Upper lobe of left lung (tissue), 6 donors: ENCODE results near the gene HAUS3. TPM values are rescaled to one million over a fixed set of nuclear protein-coding genes. Genes with fewer than 3 reads are reported as not detected.

Source experiments
- ATAC-seq, 2 donors: fragments of 200-7000 bp; cut with Tn5 transposase; one replicate each; pipeline ENCODE4 v1.9.1; 2022; ENCODE audit warnings: mild to moderate bottlenecking in 2 of 2, moderate library complexity in 2 of 2; ENCODE audit not compliant: low FRiP score in 2 of 2
- DNase-seq, 2 donors: peaks; one replicate each; pipeline ENCODE4 v3.0.0-alpha.2; 2019 to 2020
- H3K27ac ChIP-seq, 4 donors: fragments of 200-600 bp; sonication (generic); one replicate each; pipeline ENCODE4 v1.5.1; 2016 to 2019
- H3K27me3 ChIP-seq, 4 donors: fragments of 200-600 bp; sonication (generic); one replicate each; pipeline ENCODE4 v1.5.1; 2017 to 2019
- H3K36me3 ChIP-seq, 4 donors: fragments of 200-600 bp; sonication (generic); one replicate each; pipeline ENCODE4 v1.5.1; 2016 to 2019
- H3K4me1 ChIP-seq, 4 donors: fragments of 200-600 bp; sonication (generic); one replicate each; pipeline ENCODE4 v1.5.1; 2018 to 2019
- H3K4me3 ChIP-seq, 4 donors: fragments of 200-600 bp; sonication (generic); one replicate each; pipeline ENCODE4 v1.5.1; 2017 to 2019; ENCODE audit warnings: mild to moderate bottlenecking in 2 of 4, moderate library complexity in 1 of 4
- H3K9me3 ChIP-seq, 4 donors: fragments of 200-600 bp; sonication (generic); one replicate each; pipeline ENCODE4 v1.5.1; 2018 to 2019
- CTCF ChIP-seq, 6 experiments: fragments of 450-650 bp in 4 of 6; fragments of 200-600 bp in 2 of 6; sonication (generic) in 2 of 6; IDR thresholded peaks; one replicate each; pipeline ENCODE4 v1.5.1; 2016 to 2019; ENCODE audit warnings: antibody characterized with exemption in 6 of 6
- EP300 ChIP-seq, 4 donors: sonication (generic); formaldehyde crosslinking; IDR thresholded peaks; one replicate each; pipeline ENCODE4 v1.5.1; 2017; ENCODE audit warnings: antibody characterized with exemption in 4 of 4, control low read depth in 2 of 4
- POLR2A ChIP-seq, 4 donors: fragments of 450-650 bp; IDR thresholded peaks; one replicate each; pipeline ENCODE4 v1.5.1; 2016 to 2017; ENCODE audit warnings: antibody characterized with exemption in 4 of 4, mild to moderate bottlenecking in 2 of 4
- POLR2AphosphoS5 ChIP-seq, 2 donors: sonication (generic); formaldehyde crosslinking; IDR thresholded peaks; one replicate each; pipeline ENCODE4 v1.5.1; 2017; ENCODE audit warnings: antibody characterized with exemption in 2 of 2
- WGBS, 2 donors: methylation state at CpG; one replicate each; pipeline ENCODE4 v1.1.5; 2017 to 2018; 5-methylcytosine and 5-hydroxymethylcytosine counted together
- total RNA-seq, 6 donors: library from RNA; depleted of rRNA in 4 of 6; stranded (reverse); fragments of >200 nt in 4 of 6; gene quantifications; one replicate each; pipeline versions ENCODE4 v1.1.0 to v1.2.1, GENCODE V29; 2016 to 2021
- donor health status: DM: no; HTN: no; CAD: no; lungs with moderate emphysema.
- donor health status: DM: no; HTN: yes; CAD: no; lungs with severe emphysema.

The HAUS3 gene
- total RNA-seq, 6 donors from 2014 or later, result 8.2 to 21.0 (median 12.5) TPM

GRCh38 chr4:2257361-2258081, 15.6 kb upstream of the HAUS3 start:
- peaks cover 76 to 86% (median 79%) of the 10 kb centered on the region in 4 donors for H3K4me1 ChIP-seq
- WGBS, 2 donors, result 66 to 78% methylated on average over 10 to 14 of the region's 14 CpGs
- peak overlapping the region; percentile 92 to 98 (median 95) for H3K27ac ChIP-seq
- H3K36me3 ChIP-seq, result peaks cover 0 to 48% (median 37%) of the 10 kb centered on the region in 4 donors
- TF ChIP-seq CTCF (IDR thresholded peaks at IDR 0.05) (no peak), POLR2AphosphoS5 (IDR thresholded peaks at IDR 0.05) (no peak), POLR2A (IDR thresholded peaks at IDR 0.05) (no peak), EP300 (IDR thresholded peaks at IDR 0.05) (no peak)
- no peaks in the 10 kb centered on the region for H3K27me3 ChIP-seq
- DNase-seq (peak; percentile 20 to 76), ATAC-seq (no peak)
- peak overlapping the region in 1 of 4 donors; percentile 79 for H3K4me3 ChIP-seq
- no peaks in the 10 kb centered on the region for H3K9me3 ChIP-seq

GRCh38 chr4:2256781-2257191, 14.9 kb upstream of the HAUS3 start:
- H3K9me3 ChIP-seq, result no peaks in the 10 kb centered on the region
- 44 to 70% methylated on average over 5 to 11 of the region's 12 CpGs for WGBS, 2 donors

GRCh38 chr4:2256156-2256731, 14.3 kb upstream of the HAUS3 start:
- Histone ChIP-seq H3K27ac (peak overlapping the region; percentile 92 to 98 (median 95)), H3K4me1 (peaks cover 76 to 90% (median 79%) of the 10 kb centered on the region in 4 donors)
- peak; percentile 50 to 53 for DNase-seq

More at GRCh38 chr4:2256781-2257191, 14.9 kb upstream of the HAUS3 start:
- peak in 3 of 4 donors; percentile 84 to 99 (median 98) for TF ChIP-seq EP300 (IDR thresholded peaks at IDR 0.05)
- peak in 1 of 6 experiments; percentile 27 for TF ChIP-seq CTCF (IDR thresholded peaks at IDR 0.05)
- peak; percentile 91 to 94 for TF ChIP-seq POLR2AphosphoS5 (IDR thresholded peaks at IDR 0.05)
- TF ChIP-seq POLR2A (IDR thresholded peaks at IDR 0.05), result no peak
- DNase-seq (peak; percentile 60 to 82), ATAC-seq (peak in 1 of 2 donors; percentile 24)
- peak overlapping the region in 2 of 4 donors; percentile 21 to 28 for H3K4me3 ChIP-seq
- peaks cover 76 to 90% (median 79%) of the 10 kb centered on the region in 4 donors for H3K4me1 ChIP-seq
- peaks cover 0 to 55% (median 45%) of the 10 kb centered on the region in 4 donors for H3K36me3 ChIP-seq
- no peaks in the 10 kb centered on the region for H3K27me3 ChIP-seq
- H3K27ac ChIP-seq, result peak overlapping the region; percentile 92 to 98 (median 95)

GRCh38 chr4:2255501-2256155, 13.7 kb upstream of the HAUS3 start:
- Histone ChIP-seq H3K36me3 (peaks cover 6 to 66% (median 56%) of the 10 kb centered on the region in 4 donors), H3K27ac (peak overlapping the region; percentile 92 to 98 (median 95)), H3K4me1 (peaks cover 73 to 85% (median 76%) of the 10 kb centered on the region in 4 donors), H3K27me3 (no peaks in the 10 kb centered on the region), H3K9me3 (no peaks in the 10 kb centered on the region), H3K4me3 (peak overlapping the region in 2 of 4 donors; percentile 21 to 28)
- WGBS, 2 donors, result 0 to 33% methylated on average over 2 to 18 of the region's 18 CpGs
- TF ChIP-seq EP300 (IDR thresholded peaks at IDR 0.05) (no peak), POLR2A (IDR thresholded peaks at IDR 0.05) (peak in 1 of 4 donors; percentile 9)
- ATAC-seq, result no peak
- peak; percentile 26 to 76 for DNase-seq

More at GRCh38 chr4:2256156-2256731, 14.3 kb upstream of the HAUS3 start:
- peak in 1 of 2 donors; percentile 2 for ATAC-seq
- TF ChIP-seq POLR2A (IDR thresholded peaks at IDR 0.05) (peak in 1 of 4 donors; percentile 22), EP300 (IDR thresholded peaks at IDR 0.05) (no peak), POLR2AphosphoS5 (IDR thresholded peaks at IDR 0.05) (peak in 1 of 2 donors; percentile 52)
- 35% methylated on average over 8 of the region's 8 CpGs; no CpG with 5 or more reads in 1 of the 2 donors for WGBS, 2 donors
- H3K36me3 ChIP-seq, result peaks cover under 1 to 60% (median 50%) of the 10 kb centered on the region in 4 donors
- H3K4me3 ChIP-seq, result peak overlapping the region in 2 of 4 donors; percentile 21 to 28
- H3K27me3 ChIP-seq, result no peaks in the 10 kb centered on the region
- no peaks in the 10 kb centered on the region for H3K9me3 ChIP-seq

GRCh38 chr4:2254665-2255500, 13.0 kb upstream of the HAUS3 start:
- H3K4me3 ChIP-seq, result peak overlapping the region in 2 of 4 donors; percentile 21 to 28
- peak in 1 of 4 donors; percentile 70 for TF ChIP-seq EP300 (IDR thresholded peaks at IDR 0.05)
- TF ChIP-seq POLR2AphosphoS5 (IDR thresholded peaks at IDR 0.05), result peak in 1 of 2 donors; percentile 61
- TF ChIP-seq POLR2A (IDR thresholded peaks at IDR 0.05), result no peak
- TF ChIP-seq CTCF (IDR thresholded peaks at IDR 0.05), result no peak
- peaks cover 14 to 73% (median 63%) of the 10 kb centered on the region in 4 donors for H3K36me3 ChIP-seq
- H3K27me3 ChIP-seq, result no peaks in the 10 kb centered on the region
- no peaks in the 10 kb centered on the region for H3K9me3 ChIP-seq
- 72 to 74% methylated on average over 31 to 32 of the region's 32 CpGs for WGBS, 2 donors
- H3K27ac ChIP-seq, result peak overlapping the region; percentile 92 to 98 (median 95)
- peaks cover 66 to 78% (median 68%) of the 10 kb centered on the region in 4 donors for H3K4me1 ChIP-seq
- peak in 1 of 2 donors; percentile 26 for DNase-seq
- no peak for ATAC-seq
